HUES48 (cell line): ENCODE data around the gene ABCA12.

Experiments
- H3K27ac ChIP-seq: one replicate; pipeline ENCODE4 v1.7.0; 2013; ENCODE audit warnings: low read depth, low read length, inconsistent platforms
- H3K27me3 ChIP-seq: 2 replicates; pipeline ENCODE4 v1.6.1; 2013; ENCODE audit warnings: mild to moderate bottlenecking, low read length; ENCODE audit not compliant: control insufficient read depth, insufficient read depth
- H3K36me3 ChIP-seq: 2 replicates; pipeline ENCODE4 v1.6.1; 2013; ENCODE audit warnings: low read length; ENCODE audit not compliant: control insufficient read depth, insufficient read depth
- H3K4me1 ChIP-seq: 2 replicates; pipeline ENCODE4 v1.6.1; 2013; ENCODE audit warnings: mild to moderate bottlenecking, low read length; ENCODE audit not compliant: control insufficient read depth, insufficient read depth
- H3K4me3 ChIP-seq: 2 replicates; pipeline ENCODE4 v1.5.1; 2013; ENCODE audit warnings: mild to moderate bottlenecking, low read depth, low read length
- H3K9ac ChIP-seq: 2 replicates; pipeline ENCODE4 v1.6.1; 2013; ENCODE audit warnings: mild to moderate bottlenecking, low read depth, low read length, moderate library complexity
- H3K9me3 ChIP-seq: 2 replicates; pipeline ENCODE4 v1.6.1; 2013; ENCODE audit warnings: low read length; ENCODE audit not compliant: control insufficient read depth, insufficient read depth

ABCA12 gene

DNA sequence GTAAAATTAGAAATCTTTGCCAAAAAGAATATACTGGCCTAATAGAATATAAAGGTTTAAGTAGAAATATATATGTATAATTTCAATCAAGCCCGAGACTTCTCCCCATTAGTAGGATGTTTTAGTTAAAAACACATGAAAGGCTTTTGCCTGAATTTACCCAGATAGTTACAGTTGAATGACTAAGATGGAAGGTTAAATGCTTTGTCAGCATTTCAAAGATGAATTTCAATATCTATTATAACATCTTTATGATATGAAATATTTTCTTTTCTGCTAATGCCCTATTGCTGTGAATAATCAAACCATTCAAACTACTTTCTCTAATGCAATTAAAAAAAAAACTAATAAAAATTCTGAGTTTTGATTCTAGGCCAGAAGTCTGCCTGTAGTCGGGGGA is 18.0 kb upstream of the ABCA12 start:
- Histone ChIP-seq H3K4me1 (no peaks in the 10 kb centered on the region), H3K9ac (no peak overlapping the region), H3K27me3 (no peaks in the 10 kb centered on the region), H3K36me3 (no peaks in the 10 kb centered on the region), H3K9me3 (no peaks in the 10 kb centered on the region), H3K27ac (no peak overlapping the region), H3K4me3 (no peak overlapping the region)

DNA sequence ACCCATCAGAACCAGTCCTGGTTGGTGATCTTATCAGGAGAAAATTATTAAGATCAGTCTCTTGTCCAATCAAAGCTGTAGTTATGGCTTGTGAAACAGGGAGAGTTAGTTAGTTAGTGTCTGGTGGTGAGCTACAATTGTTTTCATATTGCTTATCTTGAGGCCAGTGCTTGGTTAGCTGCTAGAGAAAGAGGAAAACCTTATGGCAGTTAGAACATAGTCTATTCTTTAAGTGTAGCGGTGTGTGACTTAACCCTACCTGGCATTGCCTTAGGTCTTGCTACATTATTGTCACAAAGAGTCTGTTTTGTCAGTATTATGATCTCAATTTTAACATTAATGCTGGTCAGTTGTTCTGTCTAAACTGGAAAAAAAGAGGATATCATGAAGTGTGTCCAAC is 11.5 kb upstream of the ABCA12 start:
- no peaks in the 10 kb centered on the region for H3K9me3 ChIP-seq
- no peaks in the 10 kb centered on the region for H3K27me3 ChIP-seq
- H3K36me3 ChIP-seq = no peaks in the 10 kb centered on the region
- H3K4me1 ChIP-seq = no peaks in the 10 kb centered on the region
- no peak overlapping the region for H3K4me3 ChIP-seq
- H3K27ac ChIP-seq = no peak overlapping the region
- no peak overlapping the region for H3K9ac ChIP-seq

DNA sequence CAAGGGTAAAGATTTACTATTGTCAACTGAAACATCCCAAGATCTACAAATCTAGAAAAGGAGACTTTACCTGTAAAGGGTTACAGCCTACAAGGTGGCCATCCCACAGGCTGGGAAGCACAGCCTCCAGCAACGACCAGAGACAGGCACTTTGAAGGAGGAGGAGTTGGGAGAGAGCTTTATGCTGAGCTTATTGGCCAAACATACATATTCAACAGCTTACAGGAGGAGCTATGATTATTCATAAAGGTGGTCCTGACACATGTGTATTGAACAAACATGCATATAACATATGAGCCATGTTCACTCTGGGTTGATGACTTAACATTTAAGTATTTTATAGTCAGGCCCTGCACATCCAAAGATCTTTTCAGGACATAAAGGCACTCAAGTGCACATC is 11.1 kb upstream of the ABCA12 start:
- no peaks in the 10 kb centered on the region for H3K4me1 ChIP-seq
- no peaks in the 10 kb centered on the region for H3K36me3 ChIP-seq
- H3K9ac ChIP-seq = no peak overlapping the region
- no peak overlapping the region for H3K27ac ChIP-seq
- H3K9me3 ChIP-seq = no peaks in the 10 kb centered on the region
- H3K27me3 ChIP-seq = no peaks in the 10 kb centered on the region
- H3K4me3 ChIP-seq = no peak overlapping the region

DNA sequence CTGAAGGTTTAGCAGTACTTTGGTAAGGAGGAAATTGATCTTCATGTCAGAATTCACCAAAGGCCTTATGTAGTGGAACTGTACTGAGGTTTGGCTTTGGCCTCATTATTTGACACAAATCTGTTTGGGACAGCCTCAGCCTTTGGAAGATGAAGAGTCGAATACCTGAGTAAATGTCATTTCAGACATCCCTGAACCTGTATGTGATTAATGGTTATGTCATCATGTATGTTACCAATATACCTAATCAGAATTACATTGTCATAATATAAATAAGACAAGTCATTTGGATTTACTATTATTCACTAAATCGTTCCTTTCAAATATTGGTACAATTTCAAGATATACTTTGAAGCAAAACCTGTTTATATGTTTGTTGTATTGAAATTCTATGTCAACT is 10.6 kb upstream of the ABCA12 start:
- H3K4me1 ChIP-seq = no peaks in the 10 kb centered on the region
- H3K9me3 ChIP-seq = no peaks in the 10 kb centered on the region
- H3K4me3 ChIP-seq = no peak overlapping the region
- no peak overlapping the region for H3K9ac ChIP-seq
- no peak overlapping the region for H3K27ac ChIP-seq
- no peaks in the 10 kb centered on the region for H3K36me3 ChIP-seq
- no peaks in the 10 kb centered on the region for H3K27me3 ChIP-seq

DNA sequence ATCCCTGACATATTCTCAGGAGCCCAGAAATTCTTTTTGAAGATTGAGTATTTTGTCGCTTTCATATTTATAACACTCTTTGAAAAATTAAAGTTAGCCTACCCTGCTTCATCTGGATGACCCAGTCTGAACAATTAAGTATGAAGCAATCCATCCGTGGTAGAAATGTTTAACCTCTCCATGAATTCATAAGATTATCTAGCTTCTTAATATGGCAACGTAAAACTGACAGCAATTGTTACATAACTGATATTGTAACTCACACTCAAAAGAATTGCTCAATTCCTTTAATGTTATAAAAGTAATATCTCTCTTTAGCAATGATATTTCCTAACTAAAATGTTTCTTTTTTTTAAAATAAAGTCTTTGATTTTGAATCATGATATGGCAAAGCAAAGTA is 7.2 kb upstream of the ABCA12 start:
- Histone ChIP-seq H3K9me3 (no peaks in the 10 kb centered on the region), H3K27ac (no peak overlapping the region), H3K4me3 (no peak overlapping the region), H3K36me3 (no peaks in the 10 kb centered on the region), H3K4me1 (no peaks in the 10 kb centered on the region), H3K9ac (no peak overlapping the region), H3K27me3 (no peaks in the 10 kb centered on the region)

DNA sequence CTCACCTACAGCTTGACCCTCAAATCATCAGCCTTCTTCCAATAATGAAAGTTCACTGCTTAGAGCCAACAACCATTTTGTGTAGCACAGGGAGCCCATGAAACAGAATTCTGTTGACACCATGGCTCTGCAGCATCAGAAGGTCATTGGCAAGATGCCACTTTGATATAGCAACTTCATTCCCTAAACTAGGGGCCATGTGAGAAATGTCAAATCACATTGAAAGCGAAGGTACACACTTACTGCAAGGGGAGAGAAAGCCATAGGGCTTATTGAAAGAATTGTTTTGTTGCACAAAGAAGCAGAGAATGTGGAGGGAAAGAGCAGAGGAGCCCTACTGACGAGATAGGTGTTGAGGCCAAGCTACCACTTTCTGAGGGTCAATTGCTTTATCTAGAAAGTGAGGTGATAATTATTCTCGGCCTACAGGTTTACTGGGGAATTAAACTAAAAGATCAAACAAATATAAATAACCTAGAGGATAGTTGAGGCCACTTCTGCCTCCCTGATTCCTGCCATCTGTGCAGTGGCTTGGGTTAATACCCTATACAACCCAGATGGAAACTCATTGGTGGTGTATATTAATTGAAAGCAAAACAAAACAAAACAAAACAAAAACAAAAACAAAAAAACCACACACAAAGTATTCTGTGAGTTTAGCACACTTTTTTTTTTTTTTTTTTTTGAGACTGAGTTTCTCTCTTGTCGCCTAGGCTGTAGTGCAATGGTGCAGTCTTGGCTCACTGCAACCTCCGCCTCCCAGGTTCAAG is 5.9 kb upstream of the ABCA12 start:
- Histone ChIP-seq H3K9me3 (no peaks in the 10 kb centered on the region), H3K36me3 (no peaks in the 10 kb centered on the region), H3K27me3 (no peaks in the 10 kb centered on the region), H3K9ac (no peak overlapping the region), H3K4me3 (no peak overlapping the region), H3K27ac (no peak overlapping the region), H3K4me1 (no peaks in the 10 kb centered on the region)

DNA sequence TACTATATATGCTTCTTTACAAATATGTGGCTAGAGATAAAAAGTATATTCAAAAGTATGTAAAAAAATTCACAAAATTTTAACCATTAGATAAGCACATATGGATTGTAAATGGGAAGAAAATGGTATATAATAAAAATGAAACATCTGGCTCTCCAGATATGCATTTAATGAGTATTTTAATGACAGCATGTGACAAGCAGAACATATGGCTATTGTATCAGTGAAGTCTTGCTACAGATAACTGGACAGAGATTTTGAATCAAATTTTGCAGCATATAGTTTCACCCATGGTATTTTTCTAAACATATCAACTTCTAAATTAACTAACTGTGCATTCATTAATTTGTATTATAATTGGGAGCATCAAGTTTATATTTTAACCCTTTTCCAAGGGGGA is 5.0 kb upstream of the ABCA12 start:
- Histone ChIP-seq H3K27me3 (no peaks in the 10 kb centered on the region), H3K4me1 (no peaks in the 10 kb centered on the region), H3K9me3 (no peaks in the 10 kb centered on the region), H3K4me3 (no peak overlapping the region), H3K36me3 (no peaks in the 10 kb centered on the region), H3K27ac (no peak overlapping the region), H3K9ac (no peak overlapping the region)

DNA sequence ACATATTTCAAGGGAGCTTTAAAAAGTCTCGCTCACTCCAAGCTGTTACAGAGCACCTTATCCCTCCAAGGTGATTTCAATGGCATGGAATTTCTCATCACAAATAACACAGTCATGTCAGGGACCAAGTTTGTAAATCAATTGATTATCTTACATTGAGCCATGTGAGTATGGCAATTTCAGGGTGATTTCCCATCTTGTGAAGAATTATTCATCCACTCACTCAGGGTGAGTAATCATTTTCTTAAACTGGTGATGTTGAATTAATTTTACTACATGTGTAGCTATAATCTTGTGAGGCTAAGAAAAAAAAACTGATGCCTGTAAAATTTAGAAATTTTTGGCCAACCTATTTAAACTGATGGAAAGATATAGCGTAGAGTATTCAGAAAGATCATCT is 3.3 kb upstream of the ABCA12 start:
- Histone ChIP-seq H3K4me3 (no peak overlapping the region), H3K27ac (no peak overlapping the region), H3K9ac (no peak overlapping the region), H3K4me1 (no peaks in the 10 kb centered on the region), H3K9me3 (no peaks in the 10 kb centered on the region), H3K27me3 (no peaks in the 10 kb centered on the region), H3K36me3 (no peaks in the 10 kb centered on the region)

DNA sequence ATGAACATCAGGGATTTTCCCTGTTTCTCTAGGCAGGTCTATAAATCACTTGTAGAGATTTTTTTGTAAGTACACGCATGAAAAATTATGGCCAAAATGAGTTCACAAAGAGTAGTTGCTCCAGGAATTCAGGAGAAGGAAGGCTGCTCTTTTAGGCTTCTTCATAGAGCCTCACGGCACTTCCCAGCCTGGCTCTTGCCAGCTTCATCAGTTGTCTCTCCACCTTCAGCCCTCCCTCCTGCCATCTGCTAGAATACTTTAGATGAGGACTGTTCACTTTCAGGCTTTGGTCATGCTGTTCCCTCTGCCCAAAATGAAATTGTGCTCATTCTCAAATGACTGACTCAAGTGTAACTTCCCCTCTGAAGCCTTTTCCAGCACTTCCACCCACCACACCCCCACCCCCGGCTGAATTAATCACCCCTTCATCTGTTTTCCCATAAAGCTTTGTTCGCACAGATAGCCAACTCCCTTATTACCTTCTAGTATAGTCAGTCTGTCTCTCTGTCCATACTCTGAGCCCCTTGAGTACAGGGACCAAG is 1.8 kb upstream of the ABCA12 start:
- Histone ChIP-seq H3K27ac (no peak overlapping the region), H3K36me3 (no peaks in the 10 kb centered on the region), H3K27me3 (no peaks in the 10 kb centered on the region), H3K4me1 (no peaks in the 10 kb centered on the region), H3K9ac (no peak overlapping the region), H3K4me3 (no peak overlapping the region), H3K9me3 (no peaks in the 10 kb centered on the region)

DNA sequence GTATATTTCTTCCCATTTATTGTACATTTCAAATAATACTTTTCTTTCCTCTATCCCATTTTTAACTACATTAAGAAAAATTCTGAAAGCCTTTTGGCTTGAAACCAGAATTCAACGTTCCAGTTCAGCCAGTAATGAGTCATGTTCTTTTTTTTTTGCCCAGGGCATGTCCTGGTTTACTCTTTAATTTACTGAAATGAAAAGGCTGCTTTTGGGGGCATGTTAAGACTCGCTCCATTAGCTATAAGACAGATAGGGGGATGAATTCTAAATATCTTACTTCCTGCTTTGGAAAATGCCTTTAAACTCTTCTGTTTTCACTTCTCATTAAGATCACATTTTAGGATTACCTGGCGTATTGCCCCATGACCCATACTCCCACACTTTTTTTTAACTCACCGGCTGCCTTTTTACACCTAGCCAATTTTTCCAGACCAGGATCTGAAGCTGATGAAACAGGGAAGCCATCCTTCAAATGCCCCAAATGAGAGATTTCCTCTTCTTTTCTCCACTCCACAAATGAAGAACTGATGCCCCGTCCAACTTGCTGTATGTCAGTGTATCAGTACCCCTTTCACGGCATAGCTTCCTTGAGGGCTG is 585 bp downstream of the ABCA12 start:
- no peaks in the 10 kb centered on the region for H3K36me3 ChIP-seq
- no peaks in the 10 kb centered on the region for H3K4me1 ChIP-seq
- no peaks in the 10 kb centered on the region for H3K9me3 ChIP-seq
- H3K27ac ChIP-seq = no peak overlapping the region
- H3K4me3 ChIP-seq = no peak overlapping the region
- no peaks in the 10 kb centered on the region for H3K27me3 ChIP-seq
- H3K9ac ChIP-seq = no peak overlapping the region

DNA sequence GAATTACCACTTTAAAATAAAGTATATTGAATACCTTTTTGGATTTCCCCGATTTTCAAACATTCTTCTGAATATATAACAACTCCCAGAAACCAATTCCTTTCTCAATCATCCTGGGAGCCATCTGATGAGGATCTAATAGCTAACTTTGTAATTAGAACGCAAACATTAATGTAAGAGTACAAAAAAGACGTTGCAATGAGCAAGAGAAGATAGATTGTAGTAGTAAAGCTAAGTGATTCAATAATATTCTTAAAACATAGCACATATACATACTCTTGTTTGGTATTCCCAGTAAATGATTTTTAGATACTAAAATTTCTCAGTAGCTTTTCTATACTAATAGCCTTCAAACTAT is 1.1 kb downstream of the ABCA12 start:
- no peak overlapping the region for H3K4me3 ChIP-seq
- H3K36me3 ChIP-seq = no peaks in the 10 kb centered on the region
- no peaks in the 10 kb centered on the region for H3K4me1 ChIP-seq
- no peak overlapping the region for H3K27ac ChIP-seq
- no peaks in the 10 kb centered on the region for H3K27me3 ChIP-seq
- H3K9ac ChIP-seq = no peak overlapping the region
- H3K9me3 ChIP-seq = no peaks in the 10 kb centered on the region
